GM04504 (cell line): ENCODE data around the gene GBA2.

Source experiments
- DNase-seq: peaks from one replicate; pipeline ENCODE4 v3.0.0-alpha.2; 2012; ENCODE audit warnings: low read depth

The GBA2 gene

GRCh38 chr9:35716230-35716629 lies 32.8 kb downstream of the GBA2 start:
- DNase-seq, result no peak

DNA sequence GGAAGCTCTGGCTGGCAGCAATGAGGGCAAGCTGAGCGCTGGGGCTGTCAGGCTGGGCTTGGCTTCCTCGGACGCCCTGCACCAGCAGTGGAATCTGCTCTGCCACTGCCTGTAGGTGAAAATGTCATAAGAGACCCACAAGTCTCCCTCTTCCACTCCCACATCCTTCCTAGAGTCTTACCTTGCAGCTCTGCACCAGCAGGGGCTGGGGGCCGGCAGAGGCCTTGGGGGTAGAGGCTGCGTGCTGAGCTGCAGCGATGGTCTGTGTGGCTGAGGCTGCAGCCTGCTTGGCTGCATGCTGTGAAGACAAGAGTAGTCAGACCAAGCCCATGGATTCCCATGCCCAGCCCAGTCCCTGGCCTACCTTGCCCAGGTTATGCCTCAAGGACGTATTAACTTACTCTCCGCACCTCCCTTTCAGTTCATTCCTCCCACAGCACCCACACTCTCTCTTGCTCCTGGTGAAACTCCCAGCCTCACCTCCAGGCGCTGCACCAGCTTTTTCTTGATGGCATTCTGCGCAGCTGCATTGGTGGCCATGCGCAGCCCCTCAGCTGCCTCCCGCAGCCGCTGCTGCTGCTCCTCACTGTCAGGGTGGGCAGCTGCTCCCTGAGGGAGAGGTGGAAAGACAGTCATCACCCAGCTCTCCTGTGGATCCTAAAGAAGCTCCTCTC lies 34.3 kb downstream of the GBA2 start:
- DNase-seq, result no peak

- no peak for DNase-seq
Measured at GRCh38 chr9:35714123-35714522, 34.9 kb downstream of the GBA2 start.

- no peak for DNase-seq
Measured at GRCh38 chr9:35713578-35713977, 35.5 kb downstream of the GBA2 start.

DNA sequence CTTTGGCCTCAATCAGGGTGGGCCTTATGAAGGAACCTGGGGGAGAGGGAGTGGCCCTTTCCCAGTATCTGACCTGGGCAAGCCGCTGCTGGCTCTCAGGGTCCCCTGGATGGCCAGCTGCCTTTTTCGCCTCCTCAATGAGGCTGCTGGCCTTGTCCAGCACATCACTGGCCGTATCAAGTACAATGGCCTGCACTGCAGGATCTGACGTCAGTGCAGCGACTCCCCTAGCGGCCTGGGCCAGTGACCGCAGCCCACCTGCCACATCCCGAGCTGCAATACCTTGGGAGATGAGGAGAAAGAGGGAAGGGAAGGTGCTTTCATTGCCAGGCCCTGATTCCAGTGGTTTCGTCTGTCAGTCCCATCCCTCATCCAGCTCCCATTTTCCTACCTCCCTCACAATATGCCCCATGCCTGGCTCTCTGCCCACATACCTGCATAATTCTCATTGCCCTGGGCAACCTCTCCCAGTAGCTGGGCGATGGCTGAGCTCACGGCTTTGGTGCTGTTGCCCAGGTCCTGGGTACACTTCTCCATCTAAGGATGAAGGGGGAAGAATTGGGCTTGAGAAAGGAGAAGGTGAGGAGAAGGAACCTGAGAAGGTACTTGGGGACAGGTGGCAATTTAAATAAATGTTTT lies 36.1 kb downstream of the GBA2 start:
- no peak for DNase-seq

DNA sequence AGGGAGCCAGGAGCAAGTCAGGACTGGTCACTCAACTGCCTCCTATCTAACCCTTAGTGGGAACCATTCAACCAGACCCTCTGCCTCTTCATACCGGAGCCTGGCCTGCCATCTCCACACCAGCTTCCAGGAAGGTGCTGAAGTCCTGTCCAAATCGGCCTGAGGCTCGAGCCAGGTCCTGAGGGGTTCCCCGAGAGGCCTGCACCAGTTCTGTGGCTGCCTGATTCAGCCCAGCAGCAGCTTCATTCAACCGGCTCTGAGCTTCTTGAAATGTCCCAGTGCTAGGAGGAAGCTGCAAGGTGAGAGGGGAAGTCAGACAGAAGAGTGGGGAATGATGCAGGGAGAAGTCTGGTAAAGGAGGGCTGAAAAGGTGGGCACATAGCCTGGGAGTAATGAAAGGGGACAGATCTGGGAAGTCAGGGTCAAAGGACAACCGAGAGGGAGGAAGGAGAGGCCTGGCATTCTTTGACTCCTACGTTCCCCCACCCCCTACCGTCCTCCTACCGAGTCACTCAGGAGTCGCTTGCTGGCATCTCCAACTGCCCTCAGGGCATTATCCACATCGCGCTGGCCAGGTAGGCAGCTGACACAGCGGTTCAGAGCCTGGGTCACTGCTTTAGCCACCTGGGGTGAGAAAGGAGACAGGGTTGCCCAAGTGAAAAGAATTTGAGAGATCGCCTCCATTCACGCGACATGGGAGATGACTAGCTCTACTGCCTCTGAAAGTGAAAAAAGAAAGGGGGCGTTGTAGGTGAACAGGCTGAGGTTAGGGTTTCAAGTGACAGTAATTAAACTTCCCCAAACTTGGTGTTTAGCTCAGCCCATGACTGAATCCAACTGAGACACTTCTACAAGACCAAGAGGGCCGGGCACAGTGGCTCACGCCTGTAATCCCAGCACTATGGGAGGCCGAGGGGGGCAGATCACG lies 37.3 kb downstream of the GBA2 start:
- no peak for DNase-seq

DNA sequence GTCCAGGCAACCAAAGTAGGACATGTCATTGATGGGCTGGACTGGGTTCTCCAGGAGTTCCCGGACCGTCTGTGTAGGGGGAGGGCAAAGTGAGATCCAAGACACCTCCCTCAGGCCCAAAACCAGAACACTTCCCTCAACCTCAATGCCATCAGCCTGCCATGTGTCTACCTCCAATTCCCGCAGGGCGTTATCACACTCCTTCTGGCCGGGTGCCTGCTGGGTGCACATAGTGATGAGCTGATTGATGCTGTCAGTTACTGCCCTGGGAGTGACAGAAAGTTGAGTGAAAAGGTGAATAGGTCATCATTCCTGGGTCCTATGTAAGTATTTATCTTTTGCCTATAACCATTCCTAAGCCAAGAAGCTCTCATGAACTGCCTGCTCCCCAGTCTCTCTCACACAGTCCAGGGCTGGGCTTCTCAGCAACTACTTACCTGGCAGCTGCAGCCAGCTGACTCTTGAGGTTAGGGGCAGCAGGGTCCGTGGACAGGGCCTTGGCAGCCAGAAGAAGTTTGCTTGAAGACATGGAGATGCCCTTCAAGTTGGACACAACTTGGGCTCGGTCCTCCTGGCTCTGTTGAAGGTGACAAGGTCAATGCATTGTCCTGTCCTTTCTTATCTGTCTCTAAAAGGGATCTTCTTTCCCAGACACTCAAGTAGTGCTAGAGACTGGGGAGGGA lies 38.1 kb downstream of the GBA2 start:
- DNase-seq, result no peak

DNA sequence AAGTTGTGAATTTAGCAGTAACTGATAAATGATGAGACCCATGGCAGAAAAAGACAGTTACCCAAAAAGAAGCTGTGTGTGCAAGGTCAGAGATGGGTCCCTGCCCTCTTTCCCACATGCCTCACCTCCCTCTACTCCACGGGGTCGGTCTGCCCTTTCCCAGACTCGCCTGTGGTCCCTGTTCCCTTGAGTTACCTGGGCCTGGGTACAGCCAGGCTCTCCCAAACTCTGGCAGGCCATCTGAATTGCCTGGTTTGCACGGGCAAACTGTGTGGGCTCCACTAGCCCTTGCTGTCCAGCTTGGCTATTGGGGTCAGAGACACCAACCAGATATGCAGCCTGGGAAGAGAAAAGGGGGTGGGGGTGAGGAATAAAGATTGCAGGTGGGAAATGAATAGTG lies 40.9 kb downstream of the GBA2 start:
- no peak for DNase-seq

DNA sequence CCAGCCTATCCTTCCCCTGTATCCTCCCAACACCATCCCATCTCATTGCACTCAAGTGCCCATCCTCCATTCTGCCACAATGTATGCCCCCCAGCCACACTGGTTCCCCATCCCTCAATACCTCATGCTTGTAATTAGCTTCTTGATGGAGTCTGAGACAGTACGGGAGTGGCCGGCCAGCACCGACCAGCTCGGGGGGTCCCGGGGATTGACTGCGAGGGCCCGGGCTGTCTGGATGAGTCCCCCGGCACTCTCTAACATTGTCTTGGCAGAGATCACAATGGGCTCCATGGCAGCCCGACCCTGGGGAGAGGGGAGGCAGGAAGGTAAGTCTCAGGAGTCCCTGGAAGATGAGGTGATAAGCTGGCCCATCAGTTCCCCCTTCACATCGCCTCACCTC lies 42.1 kb downstream of the GBA2 start:
- no peak for DNase-seq

GRCh38 chr9:35705836-35706430 lies 43.1 kb downstream of the GBA2 start:
- no peak for DNase-seq

DNA sequence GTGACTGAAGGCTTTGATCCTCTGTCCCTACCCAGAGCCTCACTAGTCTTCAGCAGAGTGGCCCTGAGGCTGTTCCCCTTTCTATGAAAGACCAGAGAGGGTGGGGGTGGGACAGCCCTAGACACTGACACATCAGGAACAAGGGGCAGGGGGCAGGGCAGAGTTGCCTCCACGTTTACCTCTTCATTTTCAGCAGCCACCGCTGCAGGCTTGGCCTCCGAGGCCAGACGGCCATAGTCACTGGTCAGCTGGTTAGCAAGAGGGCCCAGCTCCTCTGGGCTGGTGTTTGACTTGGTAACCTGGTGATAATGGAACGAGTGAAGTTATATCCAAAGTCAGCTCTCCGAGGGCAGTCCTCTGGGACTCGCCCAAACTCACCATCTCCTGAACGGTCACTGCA lies 43.7 kb downstream of the GBA2 start:
- no peak for DNase-seq

DNA sequence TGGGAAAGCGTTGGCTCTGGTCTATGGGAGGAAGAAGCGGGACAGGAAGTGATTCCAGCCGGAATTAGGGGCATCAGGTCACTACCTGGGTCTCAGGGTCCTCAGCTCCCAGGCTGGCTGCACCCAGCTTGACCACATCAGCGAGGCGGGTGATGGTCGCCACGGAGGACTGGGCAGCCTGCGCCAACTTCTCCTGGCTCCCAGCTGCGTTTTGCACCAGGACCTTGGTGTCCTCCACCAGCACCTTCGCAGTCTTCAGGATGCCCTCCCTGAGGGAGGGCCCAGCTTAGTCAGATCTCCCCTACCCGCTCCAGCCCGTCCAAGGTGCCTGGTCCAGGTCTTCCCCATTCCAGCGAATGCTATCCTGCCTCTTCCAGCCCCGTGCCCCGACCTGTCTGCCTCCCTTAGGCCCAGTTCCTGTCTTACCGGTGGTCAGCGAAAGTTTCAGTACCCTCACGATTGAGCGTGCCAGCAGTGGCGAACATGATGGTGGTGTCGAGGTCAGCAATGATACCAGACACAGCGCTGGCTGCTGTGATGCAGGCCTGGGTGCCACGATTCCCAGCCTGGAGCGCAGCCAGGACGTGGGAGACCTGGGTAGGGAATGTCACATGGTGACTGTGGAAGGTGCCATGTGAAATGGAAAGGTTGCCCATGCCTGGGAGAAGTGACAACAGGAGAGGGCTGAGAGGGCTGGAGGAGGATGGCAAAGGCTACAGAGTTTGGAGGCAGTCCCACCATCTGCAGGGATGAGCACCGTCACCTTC lies 44.9 kb downstream of the GBA2 start:
- DNase-seq, result no peak

DNA sequence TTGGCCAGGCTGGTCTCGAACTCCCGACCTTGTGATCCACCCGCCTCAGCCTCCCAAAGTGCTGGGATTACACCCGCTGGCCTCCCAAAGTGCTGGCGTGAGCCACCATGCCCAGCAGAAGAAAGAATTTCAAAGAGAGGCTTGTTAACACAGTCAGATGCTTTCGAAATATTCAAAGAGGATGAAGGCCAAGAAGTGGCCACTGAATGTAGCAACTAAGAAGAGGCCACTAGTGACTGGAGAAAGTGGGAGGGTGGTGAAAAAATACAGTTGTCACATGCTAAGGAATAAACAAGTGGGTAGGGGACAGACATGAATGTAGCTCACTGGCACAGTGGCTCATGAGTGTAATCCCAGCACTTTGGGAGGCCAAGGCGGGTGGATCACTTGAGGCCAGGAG lies 46.3 kb downstream of the GBA2 start:
- DNase-seq, result no peak

DNA sequence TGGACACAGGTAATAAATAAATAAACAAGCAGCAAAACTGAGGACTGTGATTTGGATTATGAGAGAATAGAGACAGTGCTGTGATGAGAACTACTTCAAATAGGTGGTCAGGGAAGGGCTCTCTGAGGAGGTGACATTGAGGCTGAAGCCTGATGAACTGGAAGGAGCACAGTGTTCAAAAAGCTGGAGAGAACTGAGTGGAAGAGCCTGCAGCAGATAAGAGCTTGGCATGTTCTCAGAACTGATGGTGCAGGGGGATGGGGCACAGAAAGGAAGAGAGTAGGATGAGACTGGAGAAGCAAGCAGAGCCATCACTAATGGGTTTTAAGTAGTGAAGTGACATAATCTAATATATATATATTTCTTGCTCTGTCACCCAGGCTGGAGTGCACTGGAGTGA lies 48.1 kb downstream of the GBA2 start:
- DNase-seq, result no peak

GRCh38 chr9:35700031-35700430 lies 49.0 kb downstream of the GBA2 start:
- no peak for DNase-seq

GRCh38 chr9:35698231-35698630 lies 50.8 kb downstream of the GBA2 start:
- DNase-seq, result no peak

- DNase-seq, result no peak
Measured at GRCh38 chr9:35697486-35697885, 51.5 kb downstream of the GBA2 start.

DNA sequence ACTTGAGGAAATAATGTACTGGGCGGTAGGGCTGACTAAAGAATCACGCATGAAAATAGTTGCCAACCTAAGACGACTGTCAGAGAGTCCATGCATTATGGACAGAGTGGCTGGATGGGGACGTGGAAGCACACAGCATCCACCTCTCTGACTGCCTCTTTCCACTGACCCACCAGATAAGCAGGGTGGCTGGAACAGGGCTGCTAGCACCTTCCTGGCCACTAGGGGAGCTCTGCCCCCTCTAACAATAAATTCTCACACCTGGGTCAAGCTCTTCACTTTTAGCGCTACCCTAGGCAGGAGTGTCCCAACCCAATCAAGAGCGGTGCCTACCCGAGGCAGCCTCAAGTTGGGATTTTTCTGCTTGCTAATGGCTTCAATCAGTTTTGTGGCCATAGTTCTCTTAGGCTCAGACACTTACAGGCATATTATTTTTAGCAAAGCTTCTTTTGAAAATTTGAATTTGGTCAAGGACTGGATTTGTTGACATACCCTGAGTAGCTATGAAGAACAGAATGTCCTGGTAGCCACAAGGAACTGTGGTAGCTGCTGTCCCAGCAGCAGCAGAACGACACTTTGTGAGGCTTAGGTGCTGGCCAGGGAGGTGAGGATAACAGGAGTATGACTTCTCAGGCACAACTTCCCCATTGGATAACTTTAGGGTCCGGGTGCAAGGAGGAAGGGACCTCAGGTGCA lies 52.4 kb downstream of the GBA2 start:
- DNase-seq, result no peak

DNA sequence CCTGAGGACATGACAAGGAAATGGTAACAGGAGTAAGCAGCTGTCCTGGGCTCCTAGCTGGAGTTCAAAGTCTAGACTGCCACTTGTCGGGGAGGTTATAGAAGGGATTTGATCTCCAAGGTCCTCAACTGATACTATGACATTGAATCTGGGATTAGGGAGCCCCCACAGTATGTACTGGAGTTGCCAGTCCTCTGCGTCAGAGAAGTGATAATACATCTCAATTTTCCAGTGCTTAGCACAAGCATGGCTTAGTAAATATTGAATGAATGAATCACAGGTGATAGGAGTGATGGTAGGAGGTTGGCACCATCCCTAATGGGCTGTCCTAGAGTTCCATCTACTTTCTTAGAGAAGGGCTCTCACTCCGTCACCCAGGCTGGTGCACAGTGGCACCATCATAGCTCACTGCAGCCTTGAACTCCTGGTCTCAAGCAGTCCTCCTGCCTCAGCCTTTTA lies 53.1 kb downstream of the GBA2 start:
- no peak for DNase-seq

GRCh38 chr9:35691757-35692301 lies 57.2 kb downstream of the GBA2 start:
- no peak for DNase-seq
